OCI-LY3 (cell line): ENCODE results near the gene ARL4D.

ENCODE experiments used
- EZH2phosphoT487 ChIP-seq: fragments of 200-600 bp; shearing (Covaris generic); IDR thresholded peaks from 2 replicates; pipeline ENCODE4 v1.6.1; 2018; ENCODE audit warnings: antibody characterized with exemption, mixed run types, low read depth
- TF ChIP-seq, protein P1 (sequence below): fragments of 200-600, 300-600 bp; sonication (generic); IDR thresholded peaks from 2 replicates; pipeline ENCODE4 v1.5.1; 2014; ENCODE audit warnings: antibody characterized with exemption, low read length, low read depth

DNA sequence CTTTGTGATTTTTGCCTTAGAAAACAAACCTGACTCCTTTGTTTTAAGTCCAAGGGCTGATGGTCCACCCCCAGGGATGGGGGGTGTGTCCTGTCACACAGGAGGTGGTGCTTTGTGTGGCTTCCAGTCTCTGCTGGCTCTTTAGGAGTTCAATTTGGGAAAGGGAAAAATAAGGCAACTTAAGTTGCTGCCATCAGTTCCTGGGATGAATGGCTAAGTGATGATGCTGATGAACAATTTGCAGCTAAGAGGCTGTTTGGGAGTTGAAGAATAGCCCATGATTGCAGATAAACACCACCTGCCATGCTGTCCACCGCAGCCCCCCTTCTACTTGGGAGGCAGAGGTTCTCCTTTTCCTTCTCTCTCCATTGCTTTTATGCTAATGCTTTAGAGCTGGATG lies 40.2 kb downstream of the ARL4D start:
- TF ChIP-seq, protein P1, sequence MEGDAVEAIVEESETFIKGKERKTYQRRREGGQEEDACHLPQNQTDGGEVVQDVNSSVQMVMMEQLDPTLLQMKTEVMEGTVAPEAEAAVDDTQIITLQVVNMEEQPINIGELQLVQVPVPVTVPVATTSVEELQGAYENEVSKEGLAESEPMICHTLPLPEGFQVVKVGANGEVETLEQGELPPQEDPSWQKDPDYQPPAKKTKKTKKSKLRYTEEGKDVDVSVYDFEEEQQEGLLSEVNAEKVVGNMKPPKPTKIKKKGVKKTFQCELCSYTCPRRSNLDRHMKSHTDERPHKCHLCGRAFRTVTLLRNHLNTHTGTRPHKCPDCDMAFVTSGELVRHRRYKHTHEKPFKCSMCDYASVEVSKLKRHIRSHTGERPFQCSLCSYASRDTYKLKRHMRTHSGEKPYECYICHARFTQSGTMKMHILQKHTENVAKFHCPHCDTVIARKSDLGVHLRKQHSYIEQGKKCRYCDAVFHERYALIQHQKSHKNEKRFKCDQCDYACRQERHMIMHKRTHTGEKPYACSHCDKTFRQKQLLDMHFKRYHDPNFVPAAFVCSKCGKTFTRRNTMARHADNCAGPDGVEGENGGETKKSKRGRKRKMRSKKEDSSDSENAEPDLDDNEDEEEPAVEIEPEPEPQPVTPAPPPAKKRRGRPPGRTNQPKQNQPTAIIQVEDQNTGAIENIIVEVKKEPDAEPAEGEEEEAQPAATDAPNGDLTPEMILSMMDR, result no peak
- TF ChIP-seq EZH2phosphoT487, result no peak
